Measurements from ENCODE around the gene TAF4.

DNA sequence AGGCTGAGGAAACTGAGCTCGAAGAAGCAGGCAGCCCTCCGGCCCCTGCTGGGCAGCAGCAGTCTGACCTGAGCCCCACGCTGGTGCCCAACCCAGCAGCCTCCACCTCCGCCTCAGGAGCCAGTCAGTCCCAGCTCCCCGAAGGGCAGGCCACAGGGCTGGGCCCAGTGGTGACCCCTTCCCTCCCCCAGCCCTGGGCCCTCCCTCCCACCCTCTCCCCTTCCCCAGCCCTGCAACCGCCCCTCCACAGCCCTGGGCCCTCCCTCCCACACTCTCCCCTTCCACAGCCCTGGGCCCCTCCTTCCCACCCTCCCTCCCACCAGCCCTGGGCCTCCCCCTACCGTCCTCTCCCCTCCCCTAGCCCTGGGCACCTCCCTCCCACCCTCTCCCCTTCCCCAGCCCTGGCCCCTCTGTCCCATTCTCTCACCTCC lies 115.0 kb downstream of the TAF4 start:
- TF ChIP-seq, protein P1, sequence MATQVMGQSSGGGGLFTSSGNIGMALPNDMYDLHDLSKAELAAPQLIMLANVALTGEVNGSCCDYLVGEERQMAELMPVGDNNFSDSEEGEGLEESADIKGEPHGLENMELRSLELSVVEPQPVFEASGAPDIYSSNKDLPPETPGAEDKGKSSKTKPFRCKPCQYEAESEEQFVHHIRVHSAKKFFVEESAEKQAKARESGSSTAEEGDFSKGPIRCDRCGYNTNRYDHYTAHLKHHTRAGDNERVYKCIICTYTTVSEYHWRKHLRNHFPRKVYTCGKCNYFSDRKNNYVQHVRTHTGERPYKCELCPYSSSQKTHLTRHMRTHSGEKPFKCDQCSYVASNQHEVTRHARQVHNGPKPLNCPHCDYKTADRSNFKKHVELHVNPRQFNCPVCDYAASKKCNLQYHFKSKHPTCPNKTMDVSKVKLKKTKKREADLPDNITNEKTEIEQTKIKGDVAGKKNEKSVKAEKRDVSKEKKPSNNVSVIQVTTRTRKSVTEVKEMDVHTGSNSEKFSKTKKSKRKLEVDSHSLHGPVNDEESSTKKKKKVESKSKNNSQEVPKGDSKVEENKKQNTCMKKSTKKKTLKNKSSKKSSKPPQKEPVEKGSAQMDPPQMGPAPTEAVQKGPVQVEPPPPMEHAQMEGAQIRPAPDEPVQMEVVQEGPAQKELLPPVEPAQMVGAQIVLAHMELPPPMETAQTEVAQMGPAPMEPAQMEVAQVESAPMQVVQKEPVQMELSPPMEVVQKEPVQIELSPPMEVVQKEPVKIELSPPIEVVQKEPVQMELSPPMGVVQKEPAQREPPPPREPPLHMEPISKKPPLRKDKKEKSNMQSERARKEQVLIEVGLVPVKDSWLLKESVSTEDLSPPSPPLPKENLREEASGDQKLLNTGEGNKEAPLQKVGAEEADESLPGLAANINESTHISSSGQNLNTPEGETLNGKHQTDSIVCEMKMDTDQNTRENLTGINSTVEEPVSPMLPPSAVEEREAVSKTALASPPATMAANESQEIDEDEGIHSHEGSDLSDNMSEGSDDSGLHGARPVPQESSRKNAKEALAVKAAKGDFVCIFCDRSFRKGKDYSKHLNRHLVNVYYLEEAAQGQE (IDR thresholded peaks at IDR 0.05; ENCODE audit: insufficient read depth in 1 of 2, low read depth in 2 of 2, low read length in 1 of 2): no peak
- TF ChIP-seq, protein P2, sequence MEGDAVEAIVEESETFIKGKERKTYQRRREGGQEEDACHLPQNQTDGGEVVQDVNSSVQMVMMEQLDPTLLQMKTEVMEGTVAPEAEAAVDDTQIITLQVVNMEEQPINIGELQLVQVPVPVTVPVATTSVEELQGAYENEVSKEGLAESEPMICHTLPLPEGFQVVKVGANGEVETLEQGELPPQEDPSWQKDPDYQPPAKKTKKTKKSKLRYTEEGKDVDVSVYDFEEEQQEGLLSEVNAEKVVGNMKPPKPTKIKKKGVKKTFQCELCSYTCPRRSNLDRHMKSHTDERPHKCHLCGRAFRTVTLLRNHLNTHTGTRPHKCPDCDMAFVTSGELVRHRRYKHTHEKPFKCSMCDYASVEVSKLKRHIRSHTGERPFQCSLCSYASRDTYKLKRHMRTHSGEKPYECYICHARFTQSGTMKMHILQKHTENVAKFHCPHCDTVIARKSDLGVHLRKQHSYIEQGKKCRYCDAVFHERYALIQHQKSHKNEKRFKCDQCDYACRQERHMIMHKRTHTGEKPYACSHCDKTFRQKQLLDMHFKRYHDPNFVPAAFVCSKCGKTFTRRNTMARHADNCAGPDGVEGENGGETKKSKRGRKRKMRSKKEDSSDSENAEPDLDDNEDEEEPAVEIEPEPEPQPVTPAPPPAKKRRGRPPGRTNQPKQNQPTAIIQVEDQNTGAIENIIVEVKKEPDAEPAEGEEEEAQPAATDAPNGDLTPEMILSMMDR (IDR thresholded peaks at IDR 0.05): no peak
- TF ChIP-seq POLR2AphosphoS5 (IDR thresholded peaks at IDR 0.05; ENCODE audit: low read depth, low read length) (no peak), SIN3A (IDR thresholded peaks at IDR 0.05; ENCODE audit: borderline replicate concordance, insufficient read depth, low read depth, low read length) (no peak), TCF7L2 (IDR thresholded peaks at IDR 0.05; ENCODE audit: low read depth, low read length) (no peak)

Measured in Panc1 (cell line).